GM21447 (cell line): Measurements from ENCODE around the gene GCM1.
"Not testable (repeated sequence)": the region's sequence is repeated elsewhere in the genome, so short reads cannot be mapped to it uniquely, and the experiment has no call there.

ENCODE experiments used
- ATAC-seq: cut with Tn5 transposase; IDR thresholded peaks from one replicate; pipeline ENCODE4 v1.9.1; 2021; ENCODE audit not compliant: unreplicated experiment

Gene GCM1, protein sequence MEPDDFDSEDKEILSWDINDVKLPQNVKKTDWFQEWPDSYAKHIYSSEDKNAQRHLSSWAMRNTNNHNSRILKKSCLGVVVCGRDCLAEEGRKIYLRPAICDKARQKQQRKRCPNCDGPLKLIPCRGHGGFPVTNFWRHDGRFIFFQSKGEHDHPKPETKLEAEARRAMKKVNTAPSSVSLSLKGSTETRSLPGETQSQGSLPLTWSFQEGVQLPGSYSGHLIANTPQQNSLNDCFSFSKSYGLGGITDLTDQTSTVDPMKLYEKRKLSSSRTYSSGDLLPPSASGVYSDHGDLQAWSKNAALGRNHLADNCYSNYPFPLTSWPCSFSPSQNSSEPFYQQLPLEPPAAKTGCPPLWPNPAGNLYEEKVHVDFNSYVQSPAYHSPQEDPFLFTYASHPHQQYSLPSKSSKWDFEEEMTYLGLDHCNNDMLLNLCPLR

DNA sequence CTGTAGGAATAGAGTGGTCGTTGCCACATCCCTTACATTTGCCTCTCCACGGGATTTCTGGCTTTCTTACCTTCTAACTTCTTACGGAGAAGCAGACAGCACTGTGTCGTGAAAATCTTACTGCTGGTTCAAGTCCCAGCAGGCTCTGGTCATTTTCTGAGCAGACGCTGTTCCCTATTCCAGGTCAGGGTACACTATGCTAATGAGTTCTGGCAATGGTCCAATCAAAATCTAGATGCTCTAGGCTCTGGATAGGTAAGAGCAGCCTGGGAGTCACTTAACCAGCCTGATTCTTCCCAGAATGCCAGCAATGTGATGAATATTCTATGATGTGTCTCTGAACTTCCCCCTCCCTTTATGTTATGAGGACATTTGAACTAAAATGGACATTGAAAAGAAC is at the start of gene GCM1:
Gene GCM1, minus strand, starts transcription at position 158 of the 400 bp plus-strand sequence. CDS start 3,209 bp downstream, outside the sequence.
- ATAC-seq, result no peak

DNA sequence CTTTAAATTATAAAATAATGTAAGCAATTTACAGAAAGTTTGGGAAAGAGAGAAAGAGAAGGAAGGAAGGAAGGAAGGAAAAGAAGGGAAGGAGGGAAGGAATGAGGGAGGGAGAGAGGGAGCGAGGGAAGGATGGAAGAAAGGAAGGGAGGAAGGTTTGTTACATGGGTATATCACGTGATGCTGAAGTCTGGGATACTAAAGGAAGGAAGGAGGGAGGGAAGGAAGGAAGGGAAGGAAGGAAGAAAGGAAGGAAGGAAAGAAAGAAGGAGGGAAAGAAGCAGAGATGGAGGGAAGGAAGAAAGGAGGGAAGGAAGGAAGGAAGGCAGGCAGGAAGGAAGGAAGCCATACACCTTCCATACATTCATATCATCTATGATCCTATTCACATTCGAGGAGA is 48.9 kb upstream of the GCM1 start:
- no peak for ATAC-seq

DNA sequence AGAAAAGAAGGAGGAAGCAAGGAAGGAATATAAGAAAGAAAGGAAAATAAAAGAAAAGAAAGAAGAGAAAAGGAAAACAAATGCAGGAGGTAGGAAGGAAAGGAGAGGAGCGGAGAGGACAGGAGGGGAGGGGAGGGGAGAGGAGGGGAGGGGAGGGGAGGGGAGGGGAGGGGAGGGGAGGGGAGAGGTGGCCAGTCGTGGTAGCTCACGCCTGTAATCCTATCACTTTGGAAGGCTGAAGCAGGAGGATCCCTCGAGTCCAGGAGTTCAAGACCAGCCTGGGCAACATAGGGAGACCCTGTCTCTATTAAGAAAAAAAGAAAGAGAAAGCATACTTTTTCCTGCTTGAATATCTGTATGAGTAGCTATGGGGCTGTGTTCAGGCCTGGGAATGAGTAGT is 46.4 kb upstream of the GCM1 start:
- ATAC-seq, result no peak

DNA sequence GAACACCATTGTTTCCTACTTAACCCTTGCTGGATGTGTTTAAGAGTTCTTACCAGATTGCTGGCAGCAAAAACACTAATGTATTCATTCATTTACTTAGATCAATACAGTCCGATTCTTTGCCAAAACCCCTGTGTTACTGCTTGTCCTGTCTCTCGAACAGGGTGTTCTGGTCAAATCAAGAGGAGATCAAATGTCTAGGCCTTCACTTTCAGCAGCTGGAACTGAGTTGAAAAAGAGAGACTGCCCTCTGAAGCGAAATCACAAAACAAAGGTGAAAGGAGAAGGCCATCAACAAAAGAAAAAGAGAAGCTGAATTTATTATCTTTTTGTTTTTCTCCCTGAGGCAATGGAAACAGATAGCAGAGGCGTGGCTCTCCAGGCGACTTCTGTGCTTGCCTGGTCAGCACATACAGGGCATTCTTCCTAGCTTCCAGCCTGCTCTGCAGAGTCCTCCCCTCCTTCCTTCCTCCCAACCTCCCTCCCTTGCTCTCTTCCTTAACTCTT is 44.1 kb upstream of the GCM1 start:
- no peak for ATAC-seq

DNA sequence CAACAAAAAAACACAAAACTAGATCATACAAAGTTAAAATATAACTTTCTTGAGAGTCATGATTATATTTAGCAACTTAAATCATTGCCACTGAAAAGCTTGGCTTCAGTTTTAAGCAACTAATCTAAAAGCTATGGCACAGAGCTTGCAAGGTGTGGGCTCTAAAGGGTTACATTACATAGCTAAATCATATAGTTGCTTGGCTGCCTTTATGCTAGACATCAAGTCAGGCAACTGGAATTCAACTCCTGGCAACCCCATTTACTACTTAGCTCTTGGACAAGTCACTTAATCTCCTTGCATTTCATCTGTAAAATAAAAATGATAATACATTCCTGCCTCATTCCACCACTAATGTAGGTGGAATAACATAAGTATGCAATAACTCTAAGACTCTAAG is 40.9 kb upstream of the GCM1 start:
- ATAC-seq, result no peak

DNA sequence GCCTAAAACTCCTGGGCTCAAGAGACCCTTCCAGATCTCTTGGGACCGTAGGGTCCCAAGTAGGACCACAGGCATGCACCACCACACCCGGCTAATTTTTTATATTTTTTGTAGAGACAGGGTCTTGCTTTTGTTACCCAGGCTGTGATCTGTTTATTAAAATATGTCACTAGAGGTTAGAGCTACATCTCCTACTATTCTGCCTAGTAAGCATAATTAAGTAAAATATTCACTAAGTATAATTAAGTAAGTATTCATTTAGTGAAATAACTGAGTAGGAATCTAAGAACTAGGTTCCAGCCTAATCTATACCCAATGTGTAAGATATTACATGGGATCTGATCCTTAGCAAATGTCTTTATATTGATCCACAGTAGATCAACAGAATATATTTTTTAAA is 40.2 kb upstream of the GCM1 start:
- ATAC-seq, result no peak

DNA sequence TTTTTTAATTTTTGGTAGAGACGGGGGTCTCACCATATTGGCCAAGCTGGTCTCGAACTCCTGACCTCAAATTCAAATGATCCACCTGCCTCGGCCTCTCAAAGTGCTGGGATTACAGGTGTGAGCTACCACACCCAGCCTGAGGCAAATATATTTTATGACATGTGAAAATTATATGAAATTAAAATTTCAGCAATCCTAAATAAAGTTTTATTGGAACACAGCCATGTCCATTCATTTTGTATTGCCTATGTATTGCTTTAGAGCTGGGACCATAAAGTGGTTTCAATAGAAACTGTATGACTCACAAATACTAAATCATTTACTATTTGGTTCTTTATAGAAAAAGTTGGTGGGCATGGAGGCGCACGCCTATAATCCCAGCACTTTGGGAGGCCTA is 32.0 kb upstream of the GCM1 start:
- no peak for ATAC-seq

DNA sequence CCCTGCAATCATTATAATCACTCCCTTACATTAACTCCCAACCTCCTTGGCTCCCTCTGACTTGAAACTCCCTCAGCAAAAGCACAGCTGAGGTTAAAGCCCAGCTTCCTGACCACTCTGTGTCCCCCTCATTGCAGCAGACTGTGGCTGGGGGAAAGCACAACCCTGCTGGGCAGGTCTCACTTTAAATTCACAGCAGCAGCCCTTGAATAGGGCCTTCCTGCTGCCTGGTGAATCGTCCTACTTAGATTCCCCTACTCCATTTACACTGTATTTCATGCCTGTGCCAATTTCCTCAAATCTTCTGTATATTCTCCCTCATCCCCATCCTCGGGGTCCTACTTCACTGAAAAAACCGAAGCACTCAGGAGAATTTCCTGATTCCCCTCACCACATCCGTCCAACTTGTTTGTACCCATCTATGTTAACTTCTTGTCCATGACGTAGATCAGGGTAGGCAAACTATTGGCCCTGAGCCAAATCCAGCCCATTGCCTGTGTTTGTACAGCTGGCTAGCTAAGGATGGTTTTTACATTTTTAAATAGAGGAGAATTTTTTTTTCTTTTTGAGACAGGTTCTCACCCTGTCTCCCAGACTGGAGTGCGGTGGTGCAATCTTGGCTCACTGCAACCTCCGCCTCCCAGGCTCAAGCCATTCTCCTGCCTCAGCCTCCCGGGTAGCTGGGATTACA is 31.5 kb upstream of the GCM1 start:
- no peak for ATAC-seq

DNA sequence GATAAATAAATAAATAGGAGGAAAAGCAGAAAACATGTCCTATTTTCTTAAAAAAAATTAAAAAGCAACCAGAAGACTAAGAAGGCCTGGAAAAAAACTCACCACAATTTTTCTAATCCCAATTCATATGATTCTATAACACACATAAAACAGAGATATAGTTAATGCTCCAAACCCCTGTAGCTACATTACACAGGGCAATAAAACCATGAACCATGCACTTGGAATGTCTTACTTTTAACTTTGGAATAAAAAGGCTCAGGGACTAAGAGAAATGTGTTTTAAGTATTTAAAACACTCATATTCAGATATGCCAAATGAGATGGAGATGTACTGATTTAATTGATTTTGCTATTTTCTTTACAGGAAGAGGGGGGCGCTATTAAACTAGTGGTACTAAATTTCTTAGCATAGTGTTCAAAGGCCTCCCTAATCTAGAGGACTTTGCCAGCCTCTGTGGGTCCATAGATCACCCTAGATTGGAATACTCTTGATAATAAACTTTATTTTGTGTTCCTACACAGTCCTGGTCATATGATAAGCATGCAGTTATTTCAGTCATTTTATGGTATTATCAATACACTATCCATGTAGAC is 30.3 kb upstream of the GCM1 start:
- no peak for ATAC-seq

DNA sequence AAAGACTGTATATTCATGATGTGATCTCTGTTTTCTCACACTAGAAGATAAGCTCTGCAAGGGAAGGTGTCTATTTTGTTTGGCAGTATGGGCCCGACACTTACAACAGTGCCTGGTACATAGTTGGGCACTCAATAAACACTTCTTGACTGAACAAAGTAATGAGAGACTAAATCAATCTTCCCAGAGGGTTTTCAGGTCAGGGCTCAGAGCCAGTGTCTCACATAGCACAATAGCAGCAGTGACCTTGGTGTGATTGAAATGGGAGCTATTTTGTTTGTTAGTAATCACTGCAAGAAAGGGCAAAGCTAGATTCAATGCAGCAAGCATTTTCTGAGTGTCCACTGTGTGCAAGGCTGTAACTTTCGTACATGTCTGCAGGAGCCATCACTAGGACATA is 26.4 kb upstream of the GCM1 start:
- ATAC-seq, result no peak

DNA sequence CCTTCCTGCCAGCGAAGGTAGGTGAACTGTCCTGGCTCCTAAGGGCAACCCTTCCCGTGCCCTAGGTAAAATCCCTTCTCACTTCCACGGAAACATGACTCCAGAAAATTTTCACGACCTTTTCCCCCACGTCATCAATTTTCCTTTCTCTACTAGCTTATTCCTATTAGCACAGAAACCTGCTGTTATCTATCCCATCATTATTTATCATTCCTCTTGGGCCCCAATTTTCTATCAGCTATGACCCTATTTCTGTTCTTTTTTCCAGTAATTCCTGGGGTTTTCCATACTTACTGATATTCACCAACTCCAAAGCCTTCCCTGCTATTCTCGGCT is 23.8 kb upstream of the GCM1 start:
- no peak for ATAC-seq

DNA sequence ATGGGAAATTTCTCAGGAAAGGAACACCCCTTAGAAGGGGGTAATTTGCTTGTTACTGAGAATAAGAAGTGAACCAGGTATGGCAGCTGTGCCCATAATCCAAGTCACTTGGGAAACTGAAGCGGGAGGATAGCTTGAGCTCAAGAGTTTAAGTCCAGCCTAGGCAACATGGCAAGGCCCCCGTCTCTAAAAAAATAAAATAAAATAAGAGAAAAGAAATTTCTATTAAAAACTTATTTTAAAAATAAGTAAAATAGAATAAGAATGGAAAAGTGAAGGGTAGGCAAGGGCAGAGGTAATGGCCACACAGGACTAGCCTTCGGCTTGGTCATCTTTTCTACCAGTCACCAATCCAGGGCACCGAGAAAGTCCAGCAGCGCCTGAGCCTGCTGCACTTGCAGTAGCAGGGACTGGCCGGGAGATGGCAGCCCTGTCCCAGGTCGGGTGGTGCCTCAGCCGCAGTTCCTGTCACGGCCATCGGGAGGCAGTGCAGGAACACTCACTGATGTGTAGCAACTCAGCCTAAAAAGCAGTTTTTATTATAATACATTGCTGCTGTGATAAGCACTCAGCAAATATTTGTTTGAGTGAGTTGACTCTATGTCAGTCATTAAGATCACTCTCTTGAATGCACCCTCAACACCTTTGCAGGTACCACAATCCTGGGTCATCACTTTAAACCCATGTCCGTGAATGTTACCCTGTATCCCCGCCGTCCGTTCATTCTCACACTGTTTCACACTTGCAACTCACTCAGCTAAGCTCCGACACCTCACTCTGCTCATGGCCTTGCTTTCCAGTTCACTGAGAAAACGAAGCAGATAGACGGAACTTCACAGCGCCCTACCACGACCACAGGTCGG is 23.2 kb upstream of the GCM1 start:
- peak; percentile 74 for ATAC-seq

DNA sequence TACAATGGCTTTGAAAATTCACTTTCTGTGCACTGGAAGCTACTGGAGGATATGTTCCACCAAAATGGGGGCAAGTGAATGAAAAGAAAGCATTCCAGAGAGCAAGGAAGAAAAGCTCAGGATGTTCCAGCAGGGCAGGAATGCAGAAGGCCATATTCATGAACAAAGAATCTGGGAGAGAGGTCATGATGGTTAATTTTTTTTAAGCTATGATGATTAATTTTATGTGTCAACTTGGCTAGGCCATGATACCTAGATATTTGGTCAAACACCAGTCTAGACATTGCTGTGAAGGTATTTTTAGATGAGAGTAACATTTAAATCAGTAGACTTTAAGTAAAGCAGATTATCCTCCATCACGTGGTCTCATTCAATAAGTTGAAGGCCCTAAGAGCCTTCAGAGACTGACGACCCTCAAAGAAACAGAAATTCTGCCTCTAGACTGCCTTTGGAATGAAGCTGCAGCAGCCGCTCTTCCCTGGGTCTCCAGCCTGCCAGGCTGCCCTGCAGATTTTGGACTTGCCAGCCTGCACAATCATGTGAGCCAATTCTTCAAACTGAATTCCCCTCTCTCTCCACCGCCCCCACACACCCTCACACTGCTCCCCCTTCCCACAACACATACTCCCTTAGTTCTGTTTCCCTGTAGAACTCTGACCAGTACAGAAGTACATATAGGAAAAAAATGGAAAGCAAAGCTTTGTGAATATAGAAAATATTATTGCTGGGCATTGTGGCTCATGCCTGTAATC is 20.1 kb upstream of the GCM1 start:
- no peak for ATAC-seq

DNA sequence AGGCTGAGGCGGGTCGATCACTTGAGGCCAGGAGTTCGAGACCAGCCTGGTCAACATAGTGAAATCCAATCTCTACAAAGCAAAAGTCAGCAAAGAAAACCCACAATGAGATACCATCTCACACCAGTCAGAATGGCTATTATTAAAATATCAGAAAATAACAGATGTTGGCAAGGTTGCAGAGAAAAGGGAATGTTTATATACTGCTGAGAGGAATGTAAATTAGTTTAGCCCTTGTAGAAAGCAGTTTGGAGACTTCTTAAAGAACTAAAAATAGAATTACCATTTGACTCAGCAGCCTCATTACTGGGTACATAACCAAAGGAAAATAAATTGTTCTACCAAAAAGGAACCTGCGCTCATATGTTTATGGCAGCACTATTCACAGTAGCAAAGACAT is 16.7 kb upstream of the GCM1 start:
- ATAC-seq, result no peak

DNA sequence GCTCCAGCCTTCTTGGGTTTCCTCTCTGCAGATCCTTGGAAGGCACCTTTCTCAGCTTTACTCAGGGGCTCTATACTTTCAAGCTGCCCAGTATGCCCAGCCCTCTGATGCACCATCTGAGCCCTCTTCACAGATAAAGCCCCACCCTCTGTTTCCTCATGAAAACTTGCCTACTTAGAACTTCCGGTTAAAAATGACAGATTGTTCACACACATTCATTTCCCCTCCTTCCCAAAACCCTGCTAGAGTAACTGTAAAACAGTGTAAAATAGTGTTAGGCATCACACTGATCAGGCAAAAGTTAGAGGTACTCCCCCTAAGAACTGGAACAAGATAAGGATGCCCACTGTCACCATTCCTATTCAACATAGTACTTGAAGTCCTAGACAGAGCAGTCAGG is 14.0 kb upstream of the GCM1 start:
- no peak for ATAC-seq

DNA sequence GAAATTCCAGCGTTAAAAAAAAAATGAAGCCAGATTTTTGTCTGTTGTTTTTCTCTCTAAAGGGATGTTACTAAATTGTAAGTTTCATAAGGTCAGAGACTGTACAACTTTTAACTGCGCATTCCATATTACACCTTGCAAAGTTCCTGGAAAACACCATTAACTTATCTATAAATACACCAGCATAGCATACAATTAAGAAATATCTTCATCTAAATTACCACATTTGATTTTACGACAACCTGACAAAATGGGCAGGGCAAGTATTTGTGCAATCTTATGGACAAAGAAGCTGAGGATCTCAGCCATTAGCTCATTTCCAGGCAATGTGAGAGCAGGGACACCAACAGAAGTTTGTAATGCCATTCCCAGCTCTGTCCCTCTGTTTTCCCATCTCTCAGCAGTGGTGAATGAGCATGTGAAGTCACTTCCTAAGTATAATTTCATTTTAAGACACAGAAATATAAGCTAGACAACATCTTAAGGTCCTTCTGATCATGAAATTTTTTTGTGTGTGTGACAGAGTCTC is 12.9 kb upstream of the GCM1 start:
- no peak for ATAC-seq

DNA sequence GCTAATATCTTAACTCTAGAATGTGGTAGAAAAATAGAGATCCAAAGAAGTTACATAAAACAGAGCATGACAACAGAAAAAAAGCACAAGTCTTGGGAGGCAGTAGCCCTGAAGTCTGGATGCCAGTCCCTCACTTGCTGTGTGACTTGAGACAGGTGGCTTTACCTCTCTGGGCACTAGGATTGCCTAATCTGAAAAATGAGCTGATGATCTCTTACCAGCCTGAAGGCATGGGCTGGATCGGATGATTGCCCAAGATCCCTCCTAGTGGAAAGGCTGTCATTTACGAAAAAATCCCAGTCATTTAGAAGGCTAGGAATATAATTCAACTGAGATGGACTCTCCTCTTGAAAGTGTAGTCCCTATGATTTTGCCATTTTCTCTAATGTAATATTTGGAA is 10.9 kb upstream of the GCM1 start:
- no peak for ATAC-seq

DNA sequence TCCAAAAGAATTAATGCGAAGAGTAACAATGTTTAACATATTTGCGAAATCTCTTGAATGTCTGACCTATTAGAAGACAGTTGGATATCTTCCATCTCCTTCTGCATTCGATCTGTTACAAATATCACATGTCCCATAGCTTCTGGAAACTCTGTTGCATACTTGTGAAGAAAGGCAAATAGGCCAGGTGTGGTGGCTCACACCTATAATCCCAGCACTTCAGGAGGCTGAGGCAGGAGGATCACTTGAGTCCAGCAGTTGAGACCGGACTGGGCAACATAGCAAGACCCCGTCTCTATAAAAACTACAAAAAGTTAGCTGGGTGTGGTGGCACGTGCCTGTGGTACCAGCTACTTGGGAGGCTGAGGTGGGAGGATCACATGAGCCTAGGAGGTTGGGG is 9.4 kb upstream of the GCM1 start:
- not testable (repeated sequence) for ATAC-seq

DNA sequence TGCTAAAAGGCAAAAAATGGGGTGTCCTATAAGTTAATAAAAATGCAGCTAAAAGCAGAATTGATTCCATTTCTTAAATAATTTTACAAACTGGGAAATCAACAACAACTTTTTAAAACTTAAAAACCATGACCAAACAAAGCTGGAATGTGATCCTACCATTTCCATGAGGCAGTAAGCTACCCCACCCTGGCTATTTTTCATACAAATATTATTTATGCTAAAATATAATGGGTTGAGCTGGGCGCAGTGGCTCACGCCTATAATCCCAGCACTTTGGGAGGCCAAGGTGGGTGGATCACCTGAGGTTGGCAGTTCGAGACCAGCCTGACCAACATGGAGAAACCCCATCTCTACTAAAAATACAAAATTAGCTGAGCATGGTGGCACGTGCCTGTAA is 6.6 kb upstream of the GCM1 start:
- ATAC-seq, result not testable (repeated sequence)

DNA sequence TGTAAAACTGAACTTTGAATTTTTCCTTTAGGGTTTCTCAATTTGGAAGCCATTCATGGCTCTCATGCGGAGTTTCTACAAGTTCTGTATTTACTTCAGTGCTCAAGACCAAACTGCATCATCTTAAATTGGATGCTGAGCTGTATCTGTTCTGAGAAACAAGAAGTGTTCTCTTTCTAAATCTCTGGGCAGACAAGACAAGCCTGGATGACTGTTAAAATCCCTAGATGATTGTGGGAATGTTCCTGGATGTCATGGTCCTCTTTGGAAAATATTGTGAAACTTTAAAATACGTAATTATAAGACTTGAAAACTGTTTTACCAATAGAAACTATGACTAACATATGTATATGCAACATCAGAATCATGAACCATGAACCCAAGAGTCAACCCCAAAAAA is 6.2 kb upstream of the GCM1 start:
- ATAC-seq, result no peak
